Fibroblast of lung (primary cell): ENCODE measurements around the gene ESR2. TPM values are rescaled to one million over a fixed set of nuclear protein-coding genes. Genes with fewer than 3 reads are reported as not detected.

Experiments
- DNase-seq, 2 donors: peaks; one replicate each; pipeline versions ENCODE4 v3.0.0 to v3.0.0-alpha.2; 2010; ENCODE audit warnings: low read depth in 2 of 2
- H2AFZ ChIP-seq: 2 replicates; pipeline ENCODE4 v1.5.1; 2012; ENCODE audit warnings: low read length, control low read depth, inconsistent platforms
- H3K27ac ChIP-seq: 2 replicates; pipeline ENCODE4 v1.5.1; 2011; ENCODE audit warnings: low read length, control low read depth; ENCODE audit not compliant: insufficient read depth
- H3K27me3 ChIP-seq: 2 replicates; pipeline ENCODE4 v1.5.1; 2011; ENCODE audit warnings: mild to moderate bottlenecking, low read length; ENCODE audit not compliant: control insufficient read depth, insufficient read depth
- H3K36me3 ChIP-seq: 2 replicates; pipeline ENCODE4 v1.5.1; 2011; ENCODE audit warnings: low read length; ENCODE audit not compliant: control insufficient read depth, insufficient read depth
- H3K4me1 ChIP-seq: 2 replicates; pipeline ENCODE4 v1.5.1; 2011; ENCODE audit warnings: low read length; ENCODE audit not compliant: control insufficient read depth, insufficient read depth; ENCODE audit errors: extremely low read depth
- H3K4me2 ChIP-seq: 2 replicates; pipeline ENCODE4 v1.5.1; 2011; ENCODE audit warnings: low read length, control low read depth; ENCODE audit not compliant: insufficient read depth; ENCODE audit errors: extremely low read depth
- H3K4me3 ChIP-seq, 4 experiments: fragments of 200-600 bp in 1 of 4; sonication (generic) in 1 of 4; replicated peaks in 1 of 4; 2 replicates each; pipeline ENCODE4 v1.5.1; 2011 to 2016; ENCODE audit warnings: low read length in 4 of 4, low read depth in 3 of 4, mild to moderate bottlenecking in 3 of 4, control low read depth in 2 of 4, inconsistent platforms in 1 of 4, mixed read lengths in 1 of 4; ENCODE audit not compliant: insufficient read depth in 1 of 4; ENCODE audit errors: control extremely low read depth in 1 of 4
- H3K79me2 ChIP-seq: 2 replicates; pipeline ENCODE4 v1.5.1; 2012; ENCODE audit warnings: mild to moderate bottlenecking, low read length, inconsistent platforms; ENCODE audit not compliant: control insufficient read depth, insufficient read depth
- H3K9ac ChIP-seq: 2 replicates; pipeline ENCODE4 v1.5.1; 2011; ENCODE audit warnings: mild to moderate bottlenecking, low read length, control low read depth; ENCODE audit not compliant: insufficient read depth
- H3K9me3 ChIP-seq: 2 replicates; pipeline ENCODE4 v1.5.1; 2012; ENCODE audit warnings: low read depth, low read length; ENCODE audit not compliant: control insufficient read depth, insufficient read depth
- H4K20me1 ChIP-seq: 2 replicates; pipeline ENCODE4 v1.5.1; 2011; ENCODE audit warnings: low read length; ENCODE audit not compliant: control insufficient read depth, insufficient read depth; ENCODE audit errors: extremely low read depth
- EZH2 ChIP-seq: IDR thresholded peaks from 2 replicates; pipeline ENCODE4 v1.5.1; 2012; ENCODE audit warnings: low read length, control low read depth, mild to moderate bottlenecking; ENCODE audit errors: missing control alignments
- polyA plus RNA-seq, 2 donors: library from polyadenylated mRNA; depleted of rRNA in 1 of 2; stranded (reverse) in 1 of 2; unstranded in 1 of 2; fragments of >200 nt; gene quantifications; 2 replicates each; pipeline ENCODE4 v1.2.1, GENCODE V29; 2011 to 2012; ENCODE audit warnings: missing spikeins in 1 of 2
- total RNA-seq: library from RNA; depleted of rRNA; stranded (reverse); fragments of >200 nt; gene quantifications from 2 replicates; pipeline ENCODE4 v1.2.1, GENCODE V29; 2014
- TF ChIP-seq, protein P1 (sequence below), 2 donors: IDR thresholded peaks in 1 of 2; conservative IDR thresholded peaks in 1 of 2; 1 replicate in 1 of 2; 2 replicates in 1 of 2; pipeline ENCODE4 v1.5.1; 2011 to 2012; ENCODE audit warnings: low read length in 2 of 2, control low read depth in 1 of 2, inconsistent platforms in 1 of 2, low read depth in 1 of 2, mild to moderate bottlenecking in 1 of 2

Gene ESR2
- total and polyA plus RNA-seq, 2 donors (not counting 1 experiment from before 2014, with no cell fraction given) = 0.02 to 0.66 TPM

DNA sequence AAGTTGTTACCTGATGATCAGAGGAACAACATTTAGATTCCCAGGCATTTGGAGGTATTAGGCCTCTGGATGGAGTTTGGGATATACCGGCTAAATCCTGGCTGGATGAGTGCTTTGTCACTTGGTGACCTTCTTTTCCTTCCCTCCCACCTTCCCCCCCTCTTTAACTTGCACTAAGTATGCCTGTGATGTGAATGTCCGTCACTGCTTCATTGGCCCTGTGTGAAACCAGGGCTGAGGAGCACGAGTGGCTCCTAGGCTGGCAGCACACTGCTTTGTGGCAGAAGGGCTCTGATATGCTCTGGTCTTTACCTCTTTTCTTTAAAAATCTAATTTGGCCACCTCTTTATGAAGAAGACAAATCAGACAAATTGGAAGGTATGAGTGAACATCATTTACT is 95.7 kb downstream of the ESR2 start:
- H3K79me2 ChIP-seq = no peaks in the 10 kb centered on the region
- H3K9me3 ChIP-seq = no peaks in the 10 kb centered on the region
- H2AFZ ChIP-seq = no peak overlapping the region
- H4K20me1 ChIP-seq = no peaks in the 10 kb centered on the region
- H3K27ac ChIP-seq = no peak overlapping the region
- no peak for DNase-seq
- H3K9ac ChIP-seq = no peak overlapping the region
- no peaks in the 10 kb centered on the region for H3K4me1 ChIP-seq
- no peak overlapping the region for H3K4me2 ChIP-seq
- no peaks in the 10 kb centered on the region for H3K27me3 ChIP-seq
- TF ChIP-seq, protein P1, sequence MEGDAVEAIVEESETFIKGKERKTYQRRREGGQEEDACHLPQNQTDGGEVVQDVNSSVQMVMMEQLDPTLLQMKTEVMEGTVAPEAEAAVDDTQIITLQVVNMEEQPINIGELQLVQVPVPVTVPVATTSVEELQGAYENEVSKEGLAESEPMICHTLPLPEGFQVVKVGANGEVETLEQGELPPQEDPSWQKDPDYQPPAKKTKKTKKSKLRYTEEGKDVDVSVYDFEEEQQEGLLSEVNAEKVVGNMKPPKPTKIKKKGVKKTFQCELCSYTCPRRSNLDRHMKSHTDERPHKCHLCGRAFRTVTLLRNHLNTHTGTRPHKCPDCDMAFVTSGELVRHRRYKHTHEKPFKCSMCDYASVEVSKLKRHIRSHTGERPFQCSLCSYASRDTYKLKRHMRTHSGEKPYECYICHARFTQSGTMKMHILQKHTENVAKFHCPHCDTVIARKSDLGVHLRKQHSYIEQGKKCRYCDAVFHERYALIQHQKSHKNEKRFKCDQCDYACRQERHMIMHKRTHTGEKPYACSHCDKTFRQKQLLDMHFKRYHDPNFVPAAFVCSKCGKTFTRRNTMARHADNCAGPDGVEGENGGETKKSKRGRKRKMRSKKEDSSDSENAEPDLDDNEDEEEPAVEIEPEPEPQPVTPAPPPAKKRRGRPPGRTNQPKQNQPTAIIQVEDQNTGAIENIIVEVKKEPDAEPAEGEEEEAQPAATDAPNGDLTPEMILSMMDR (conservative IDR thresholded peaks at IDR 0.05 in 1 of 2, IDR thresholded peaks at IDR 0.05 in 1 of 2; ENCODE audit: low read depth in 1 of 2, low read length in 2 of 2) = no peak
- no peak for TF ChIP-seq EZH2
- H3K4me3 ChIP-seq = no peak overlapping the region
- H3K36me3 ChIP-seq = no peaks in the 10 kb centered on the region

DNA sequence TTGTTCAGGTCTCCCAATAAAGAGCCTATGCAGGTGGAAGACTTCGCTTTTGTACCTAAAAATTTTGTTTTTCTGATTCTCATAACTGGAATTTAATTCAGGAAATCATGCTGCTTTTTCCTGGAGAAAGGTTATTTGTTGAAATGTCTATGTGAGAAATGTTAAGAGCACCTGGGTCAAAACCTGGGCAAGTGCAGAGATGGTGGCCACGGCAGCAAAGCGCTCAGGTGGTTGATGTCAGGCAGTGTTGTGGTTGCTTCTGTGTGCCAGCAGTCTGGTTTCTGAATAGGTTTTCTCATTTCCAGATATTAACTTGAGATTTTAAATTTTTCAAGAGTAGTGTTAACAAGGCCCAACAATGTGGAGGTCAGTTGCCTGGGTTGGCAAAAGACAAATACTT is 96.2 kb downstream of the ESR2 start:
- Histone ChIP-seq H3K9me3 (no peaks in the 10 kb centered on the region), H3K4me2 (no peak overlapping the region), H3K36me3 (no peaks in the 10 kb centered on the region), H3K27me3 (no peaks in the 10 kb centered on the region), H3K4me1 (no peaks in the 10 kb centered on the region), H3K79me2 (no peaks in the 10 kb centered on the region), H3K4me3 (no peak overlapping the region), H4K20me1 (no peaks in the 10 kb centered on the region), H3K27ac (no peak overlapping the region), H3K9ac (no peak overlapping the region), H2AFZ (no peak overlapping the region)
- DNase-seq = no peak
- TF ChIP-seq, protein P1 (conservative IDR thresholded peaks at IDR 0.05 in 1 of 2, IDR thresholded peaks at IDR 0.05 in 1 of 2; ENCODE audit: low read depth in 1 of 2, low read length in 2 of 2) = no peak
- no peak for TF ChIP-seq EZH2

DNA sequence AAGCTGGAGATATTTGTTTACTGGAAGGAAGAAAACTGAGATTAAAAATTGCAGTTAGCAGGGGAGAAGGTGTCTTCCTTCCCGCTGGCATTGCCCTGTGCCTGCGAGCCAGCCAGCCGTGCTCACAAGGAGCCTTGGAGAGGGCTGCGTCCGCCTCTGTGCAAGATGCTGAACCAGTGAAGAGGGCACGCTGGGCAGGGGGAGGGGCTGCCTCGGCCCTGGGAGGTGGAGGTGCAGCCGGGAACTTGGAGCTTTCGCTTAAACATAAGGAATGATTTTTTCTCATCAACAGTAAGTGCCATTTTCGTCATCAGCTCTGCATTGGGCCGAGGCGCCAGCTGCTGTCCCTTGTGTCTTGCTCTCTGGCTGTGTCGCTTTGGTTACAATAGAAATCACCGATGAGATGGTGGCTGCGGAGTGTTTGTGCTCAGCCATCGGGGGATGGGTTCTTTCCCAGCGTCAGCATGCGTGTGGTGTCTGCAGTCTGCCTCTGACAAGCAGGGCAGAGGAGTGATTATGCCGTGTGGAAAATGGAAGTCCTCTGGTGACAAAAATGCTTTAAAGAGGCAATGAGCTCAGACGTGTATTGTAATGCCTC is 97.3 kb downstream of the ESR2 start:
- Histone ChIP-seq H3K4me3 (peak overlapping the region; percentile 48 to 63 (median 54)), H3K36me3 (no peaks in the 10 kb centered on the region), H3K9ac (no peak overlapping the region), H3K9me3 (no peaks in the 10 kb centered on the region), H3K4me2 (peak overlapping the region; percentile 92), H3K27me3 (no peaks in the 10 kb centered on the region), H2AFZ (peak overlapping the region; percentile 78), H4K20me1 (no peaks in the 10 kb centered on the region), H3K4me1 (no peaks in the 10 kb centered on the region), H3K79me2 (no peaks in the 10 kb centered on the region), H3K27ac (peak overlapping the region; percentile 22)
- no peak for TF ChIP-seq EZH2
- TF ChIP-seq, protein P1 (conservative IDR thresholded peaks at IDR 0.05 in 1 of 2, IDR thresholded peaks at IDR 0.05 in 1 of 2; ENCODE audit: low read depth in 1 of 2, low read length in 2 of 2) = no peak
- DNase-seq = peak; percentile 39 to 67
